ENCODE results near the gene PTMA.

The PTMA gene

DNA sequence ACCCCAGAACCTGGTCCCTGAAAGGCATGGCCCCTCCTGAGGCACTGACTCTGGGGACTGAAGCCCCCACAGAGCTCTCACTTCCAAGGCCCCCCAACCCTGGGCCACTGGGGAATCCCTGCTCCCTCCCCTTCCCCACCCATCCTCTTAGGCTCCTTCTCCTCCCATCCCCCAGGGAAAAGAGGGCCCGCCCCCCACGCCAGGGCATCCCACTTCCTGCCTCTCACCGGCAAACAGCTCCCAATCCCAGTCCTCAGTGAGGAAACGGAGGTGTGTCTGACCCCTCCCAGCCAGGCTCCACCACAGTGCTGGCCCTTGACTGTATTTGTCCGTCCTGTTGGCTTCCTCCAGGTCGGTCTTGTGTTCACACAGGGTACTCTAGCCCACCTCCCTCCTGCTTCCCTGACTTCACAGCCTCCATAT lies 35.0 kb upstream of the PTMA start:
- Histone ChIP-seq H3K27me3 (ENCODE audit: low read depth, low read length) (no peaks in the 10 kb centered on the region), H3K79me2 (ENCODE audit: low read length) (no peaks in the 10 kb centered on the region), H4K20me1 (ENCODE audit: insufficient read depth, low read length) (no peaks in the 10 kb centered on the region), H3K4me2 (ENCODE audit: low read length) (peak overlapping the region; percentile 95), H3K27ac (ENCODE audit: low read length) (peak overlapping the region; percentile 90), H3K4me1 (ENCODE audit: low read length) (peaks cover 51% of the 10 kb centered on the region), H3K36me3 (replicated peaks; ENCODE audit: low read depth, low read length) (no peaks in the 10 kb centered on the region), H2AFZ (ENCODE audit: low read depth, low read length) (peak overlapping the region; percentile 76; the same call in 1 of the 2 replicates), H3K4me3 (ENCODE audit: low read length) (peak overlapping the region; percentile 75), H3K9ac (ENCODE audit: low read length) (peak overlapping the region; percentile 92), H3K9me3 (ENCODE audit: insufficient read depth, low read length) (no peaks in the 10 kb centered on the region)
- TF ChIP-seq EZH2phosphoT487 (IDR thresholded peaks at IDR 0.05; ENCODE audit: low read depth): no peak
- TF ChIP-seq, protein P1, sequence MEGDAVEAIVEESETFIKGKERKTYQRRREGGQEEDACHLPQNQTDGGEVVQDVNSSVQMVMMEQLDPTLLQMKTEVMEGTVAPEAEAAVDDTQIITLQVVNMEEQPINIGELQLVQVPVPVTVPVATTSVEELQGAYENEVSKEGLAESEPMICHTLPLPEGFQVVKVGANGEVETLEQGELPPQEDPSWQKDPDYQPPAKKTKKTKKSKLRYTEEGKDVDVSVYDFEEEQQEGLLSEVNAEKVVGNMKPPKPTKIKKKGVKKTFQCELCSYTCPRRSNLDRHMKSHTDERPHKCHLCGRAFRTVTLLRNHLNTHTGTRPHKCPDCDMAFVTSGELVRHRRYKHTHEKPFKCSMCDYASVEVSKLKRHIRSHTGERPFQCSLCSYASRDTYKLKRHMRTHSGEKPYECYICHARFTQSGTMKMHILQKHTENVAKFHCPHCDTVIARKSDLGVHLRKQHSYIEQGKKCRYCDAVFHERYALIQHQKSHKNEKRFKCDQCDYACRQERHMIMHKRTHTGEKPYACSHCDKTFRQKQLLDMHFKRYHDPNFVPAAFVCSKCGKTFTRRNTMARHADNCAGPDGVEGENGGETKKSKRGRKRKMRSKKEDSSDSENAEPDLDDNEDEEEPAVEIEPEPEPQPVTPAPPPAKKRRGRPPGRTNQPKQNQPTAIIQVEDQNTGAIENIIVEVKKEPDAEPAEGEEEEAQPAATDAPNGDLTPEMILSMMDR (IDR thresholded peaks at IDR 0.05; ENCODE audit: low read depth, low read length): no peak

- H3K4me3 ChIP-seq (ENCODE audit: low read length): peak overlapping the region; percentile 66
- H3K4me2 ChIP-seq (ENCODE audit: low read length): peak overlapping the region; percentile 96
- peaks cover 58% of the 10 kb centered on the region for H3K4me1 ChIP-seq (ENCODE audit: low read length)
- H3K9me3 ChIP-seq (ENCODE audit: insufficient read depth, low read length): no peaks in the 10 kb centered on the region
- H3K9ac ChIP-seq (ENCODE audit: low read length): peak overlapping the region; percentile 55
- H4K20me1 ChIP-seq (ENCODE audit: insufficient read depth, low read length): no peaks in the 10 kb centered on the region
- H2AFZ ChIP-seq (ENCODE audit: low read depth, low read length): peak overlapping the region; percentile 97
- peak overlapping the region; percentile 65 for H3K27ac ChIP-seq (ENCODE audit: low read length)
- no peaks in the 10 kb centered on the region for H3K79me2 ChIP-seq (ENCODE audit: low read length)
- no peaks in the 10 kb centered on the region for H3K27me3 ChIP-seq (ENCODE audit: low read depth, low read length)
- no peak for TF ChIP-seq EZH2phosphoT487 (IDR thresholded peaks at IDR 0.05; ENCODE audit: low read depth)
- TF ChIP-seq, protein P1 (IDR thresholded peaks at IDR 0.05; ENCODE audit: low read depth, low read length): peak; percentile 75
- no peaks in the 10 kb centered on the region for H3K36me3 ChIP-seq (replicated peaks; ENCODE audit: low read depth, low read length)
Observed at GRCh38 chr2:231674587-231675338, 33.6 kb upstream of the PTMA start.

DNA sequence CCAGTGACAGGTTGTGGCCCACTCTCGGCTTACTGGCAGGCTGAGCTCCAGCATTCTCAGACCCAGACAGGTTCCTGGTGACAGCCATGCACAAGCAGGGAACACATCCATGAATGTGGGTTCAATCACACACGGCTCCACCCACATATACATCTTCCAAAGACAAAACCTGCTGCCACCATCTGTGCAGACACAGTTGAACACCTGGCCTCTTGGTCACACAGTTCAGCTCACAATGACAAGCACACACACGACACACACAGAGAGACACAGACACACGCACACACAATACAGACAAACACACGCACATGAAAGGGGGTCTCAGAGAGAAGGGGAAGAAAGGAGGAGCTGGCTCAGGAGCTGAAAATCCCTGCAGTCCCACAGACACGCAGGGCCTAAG lies 32.1 kb upstream of the PTMA start:
- no peaks in the 10 kb centered on the region for H4K20me1 ChIP-seq (ENCODE audit: insufficient read depth, low read length)
- peaks cover 65% of the 10 kb centered on the region for H3K4me1 ChIP-seq (ENCODE audit: low read length)
- H3K36me3 ChIP-seq (replicated peaks; ENCODE audit: low read depth, low read length): no peaks in the 10 kb centered on the region
- no peak overlapping the region for H3K4me2 ChIP-seq (ENCODE audit: low read length)
- no peak overlapping the region for H2AFZ ChIP-seq (ENCODE audit: low read depth, low read length)
- no peak overlapping the region for H3K9ac ChIP-seq (ENCODE audit: low read length)
- H3K4me3 ChIP-seq (ENCODE audit: low read length): no peak overlapping the region
- no peaks in the 10 kb centered on the region for H3K79me2 ChIP-seq (ENCODE audit: low read length)
- H3K9me3 ChIP-seq (ENCODE audit: insufficient read depth, low read length): no peaks in the 10 kb centered on the region
- TF ChIP-seq EZH2phosphoT487 (IDR thresholded peaks at IDR 0.05; ENCODE audit: low read depth): no peak
- TF ChIP-seq, protein P1 (IDR thresholded peaks at IDR 0.05; ENCODE audit: low read depth, low read length): no peak
- H3K27me3 ChIP-seq (ENCODE audit: low read depth, low read length): no peaks in the 10 kb centered on the region
- no peak overlapping the region for H3K27ac ChIP-seq (ENCODE audit: low read length)

DNA sequence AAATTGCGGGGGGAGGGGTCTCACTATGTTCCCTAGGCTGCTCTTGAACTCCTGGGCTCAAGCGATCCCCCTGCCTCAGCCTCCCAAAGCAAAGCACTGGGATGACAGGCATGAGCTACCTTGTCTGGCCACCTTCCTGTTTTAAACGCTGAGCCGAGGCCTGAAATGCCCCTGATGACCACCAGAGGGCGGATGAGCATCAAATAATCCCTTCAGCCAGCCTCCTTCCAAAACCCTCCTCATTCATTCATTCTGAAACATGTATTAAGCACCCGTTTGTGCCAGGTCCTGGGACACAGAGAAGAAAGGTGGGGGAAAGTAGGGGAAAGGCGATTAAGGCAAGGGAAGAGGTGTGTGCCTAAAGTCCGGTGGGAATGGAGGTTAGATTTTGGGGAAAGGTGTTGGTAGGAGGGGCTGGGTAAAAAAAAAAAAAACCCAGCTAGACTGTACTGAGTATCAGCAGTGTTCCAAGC lies 30.7 kb upstream of the PTMA start:
- H3K4me2 ChIP-seq (ENCODE audit: low read length): peak overlapping the region; percentile 43
- H3K9ac ChIP-seq (ENCODE audit: low read length): no peak overlapping the region
- no peak overlapping the region for H3K4me3 ChIP-seq (ENCODE audit: low read length)
- no peaks in the 10 kb centered on the region for H3K27me3 ChIP-seq (ENCODE audit: low read depth, low read length)
- no peaks in the 10 kb centered on the region for H3K36me3 ChIP-seq (replicated peaks; ENCODE audit: low read depth, low read length)
- H4K20me1 ChIP-seq (ENCODE audit: insufficient read depth, low read length): no peaks in the 10 kb centered on the region
- peaks cover 59% of the 10 kb centered on the region for H3K4me1 ChIP-seq (ENCODE audit: low read length)
- H3K27ac ChIP-seq (ENCODE audit: low read length): no peak overlapping the region
- H3K79me2 ChIP-seq (ENCODE audit: low read length): peaks cover 4% of the 10 kb centered on the region; the same call in 1 of the 2 replicates
- H2AFZ ChIP-seq (ENCODE audit: low read depth, low read length): peak overlapping the region; percentile 70; the same call in 1 of the 2 replicates
- no peaks in the 10 kb centered on the region for H3K9me3 ChIP-seq (ENCODE audit: insufficient read depth, low read length)
- TF ChIP-seq EZH2phosphoT487 (IDR thresholded peaks at IDR 0.05; ENCODE audit: low read depth): no peak
- TF ChIP-seq, protein P1 (IDR thresholded peaks at IDR 0.05; ENCODE audit: low read depth, low read length): peak; percentile 74

All from OCI-LY3 (cell line).